Stimulated activated CD4-positive, alpha-beta T cell treated with anti-CD3 and anti-CD28 coated beads, Interleukin-1b, Interleukin-23, amount 100 ng/mL, for 24 hours (primary cell): ENCODE measurements around the gene ASTN2.

Experiments
- DNase-seq, 4 experiments: peaks; one replicate each; pipeline ENCODE4 v3.0.0-alpha.2; 2020; ENCODE audit warnings: low read depth in 4 of 4, low spot score in 1 of 4

ASTN2 gene

GRCh38 chr9:116450378-116451139 is 964.3 kb downstream of the ASTN2 start:
- no peak for DNase-seq

DNA sequence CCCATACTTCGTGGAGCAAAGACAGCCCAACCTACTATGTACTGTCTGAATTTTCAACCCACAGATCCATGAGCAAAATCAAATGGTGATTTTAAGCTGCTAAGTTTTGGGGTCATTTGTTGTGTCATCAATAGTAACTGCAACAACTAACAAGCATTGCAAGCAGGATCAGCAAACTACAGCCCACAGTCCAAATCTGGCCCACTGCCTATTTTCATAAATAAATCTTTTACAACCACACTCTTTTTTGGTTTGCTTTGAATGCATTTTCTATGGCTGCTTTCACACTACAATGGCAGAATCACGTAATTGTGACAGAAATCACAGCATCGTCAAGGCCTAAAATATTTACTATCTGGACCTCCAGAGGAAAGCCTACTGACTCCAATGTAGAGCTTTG is 964.9 kb downstream of the ASTN2 start:
- no peak for DNase-seq

GRCh38 chr9:116448431-116448830 is 966.4 kb downstream of the ASTN2 start:
- DNase-seq: no peak

DNA sequence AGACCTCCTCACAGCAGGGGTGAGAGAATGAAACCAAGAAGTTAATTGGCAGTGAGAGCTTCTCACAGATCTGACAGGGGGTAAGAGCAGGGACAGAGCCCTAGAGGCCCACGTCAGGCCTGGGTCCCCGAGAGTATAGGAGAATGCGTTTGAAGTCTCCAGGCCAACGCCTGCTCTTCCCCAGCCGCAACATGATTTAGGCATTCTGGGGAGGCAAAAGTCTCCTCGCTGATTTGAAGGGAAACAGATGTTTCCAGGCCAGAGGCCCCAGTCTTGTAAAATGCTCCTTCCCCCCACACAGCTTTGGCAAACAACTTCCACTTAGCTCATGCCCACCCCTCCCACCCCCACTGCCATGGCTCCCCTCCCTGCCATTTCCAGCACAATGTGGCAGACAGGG is 966.9 kb downstream of the ASTN2 start:
- DNase-seq: no peak

- DNase-seq: no peak
Observed at GRCh38 chr9:116442528-116442927, 972.3 kb downstream of the ASTN2 start.

DNA sequence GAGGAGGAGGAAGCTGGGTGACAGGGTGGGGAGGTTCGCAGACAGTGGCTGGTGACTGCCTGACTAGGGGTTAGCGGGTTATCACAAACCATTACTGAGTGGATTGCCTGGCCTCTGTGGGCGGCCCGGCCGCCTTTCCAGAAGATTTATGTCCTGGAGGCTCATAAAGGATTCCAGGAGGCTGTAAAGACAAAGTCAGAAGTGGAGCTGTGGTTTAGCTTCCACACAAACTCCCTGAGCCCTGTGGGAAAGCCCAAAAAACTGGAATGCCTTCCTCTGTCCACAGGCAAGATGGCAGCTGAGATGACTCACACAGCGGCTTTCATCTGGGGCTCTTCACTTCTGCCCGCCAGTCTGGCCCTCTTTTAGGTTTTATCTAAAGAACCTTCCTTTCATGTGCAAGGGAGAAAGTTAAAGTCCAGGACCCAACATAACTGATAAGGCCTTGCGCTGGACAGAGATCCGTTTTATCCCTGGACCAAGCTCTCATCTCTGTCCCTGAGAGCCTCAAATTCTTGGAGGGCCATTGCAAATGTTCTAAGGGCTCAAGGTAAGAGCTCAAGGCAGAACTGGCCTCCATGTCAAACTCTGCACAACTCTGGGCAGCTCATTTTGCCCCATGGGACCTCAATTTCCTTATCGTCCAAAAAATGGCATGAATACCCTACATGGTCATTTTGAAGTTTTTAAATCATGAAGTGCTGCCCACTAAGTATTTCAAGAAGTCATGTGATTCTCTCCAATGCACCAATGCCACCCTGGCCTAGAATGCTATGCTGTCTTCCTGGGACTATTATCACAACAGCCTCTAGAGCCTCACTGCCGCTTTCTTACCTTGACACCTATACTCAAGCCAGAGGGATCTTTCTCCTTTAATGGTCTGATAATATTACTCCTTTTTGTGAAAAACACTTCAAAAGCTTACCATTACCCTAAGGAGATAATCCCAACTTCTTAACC is 977.2 kb downstream of the ASTN2 start:
- no peak for DNase-seq

- DNase-seq: no peak
Observed at GRCh38 chr9:116436121-116436520, 978.7 kb downstream of the ASTN2 start.

DNA sequence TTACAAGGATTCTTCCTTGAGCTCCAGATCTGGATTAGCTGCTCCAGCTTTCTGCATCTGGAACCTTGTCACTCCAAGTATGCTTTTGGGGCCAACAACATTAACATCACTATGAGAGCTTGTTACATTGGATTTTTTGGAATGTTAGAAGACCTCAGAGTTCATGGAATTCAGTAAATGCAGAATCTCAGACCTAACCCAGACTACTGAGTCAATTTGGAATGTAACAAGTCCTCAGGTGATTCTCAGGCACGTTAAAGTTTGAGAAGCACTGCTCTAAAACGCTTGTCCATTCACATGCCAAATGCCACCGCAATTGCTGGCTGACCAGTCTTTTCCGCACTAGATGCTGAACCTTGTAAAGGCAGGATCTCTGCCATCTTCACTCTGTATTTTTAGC is 979.2 kb downstream of the ASTN2 start:
- no peak for DNase-seq

DNA sequence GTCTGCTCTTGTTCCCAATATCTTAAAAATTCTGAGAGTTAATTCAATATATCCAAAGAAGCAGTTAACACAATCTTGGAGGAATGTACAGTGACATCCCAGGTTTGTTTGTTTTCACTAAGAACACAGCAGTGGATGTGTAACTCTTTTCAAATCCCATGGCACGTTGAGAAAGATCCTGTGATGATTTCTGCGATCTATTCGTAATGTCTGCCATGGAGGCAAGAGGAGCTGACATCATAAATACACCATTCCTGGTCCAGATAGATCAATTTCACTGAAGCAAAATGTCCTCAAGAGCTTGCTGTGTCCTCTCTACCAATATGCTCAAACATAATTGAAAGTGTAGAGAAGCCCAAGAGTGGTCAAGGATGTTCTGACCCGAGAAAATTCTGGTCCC is 980.5 kb downstream of the ASTN2 start:
- no peak for DNase-seq

DNA sequence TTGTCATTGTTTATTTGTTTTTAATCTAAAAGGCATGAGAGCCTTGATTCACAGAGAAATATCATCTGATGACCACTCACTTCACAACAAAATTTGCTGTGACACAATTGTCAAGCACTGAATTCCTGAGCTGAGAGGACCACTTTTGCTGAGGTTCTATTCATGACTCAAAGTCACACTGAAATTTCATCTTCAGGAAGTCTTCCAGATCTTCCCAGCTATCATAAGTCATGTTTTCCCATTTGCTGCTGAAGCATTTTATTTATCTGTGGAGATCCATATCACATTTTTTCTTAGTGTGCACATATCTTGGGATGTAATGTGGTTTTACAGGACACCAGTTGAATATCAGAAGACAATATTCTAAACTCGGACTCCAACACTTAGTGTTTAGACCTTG is 982.8 kb downstream of the ASTN2 start:
- DNase-seq: no peak

GRCh38 chr9:116430849-116431248 is 984.0 kb downstream of the ASTN2 start:
- no peak for DNase-seq

DNA sequence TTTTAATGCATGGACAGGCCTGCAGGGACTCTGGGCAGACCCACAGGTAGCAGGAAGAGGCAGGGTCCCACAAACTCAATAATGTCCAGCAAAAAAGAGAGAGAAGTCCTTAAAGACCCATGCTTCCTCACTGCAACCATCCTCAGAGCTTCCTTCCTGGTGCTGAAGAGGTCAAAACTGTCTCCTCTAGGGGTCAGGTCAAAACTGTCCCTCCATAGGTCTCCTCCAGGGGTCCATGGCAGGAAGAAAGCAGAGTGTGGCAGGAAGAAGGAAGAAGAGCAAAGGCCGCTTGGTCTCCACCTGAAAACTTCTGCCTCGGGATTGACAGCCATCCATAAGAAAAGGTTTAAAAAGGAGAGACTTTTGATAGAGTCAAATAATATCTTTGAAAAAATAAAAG is 989.6 kb downstream of the ASTN2 start:
- DNase-seq: no peak

GRCh38 chr9:116423149-116423548 is 991.7 kb downstream of the ASTN2 start:
- no peak for DNase-seq

GRCh38 chr9:116422119-116422979 is 992.5 kb downstream of the ASTN2 start:
- no peak for DNase-seq

- DNase-seq: no peak
Observed at GRCh38 chr9:116420993-116421538, 993.8 kb downstream of the ASTN2 start.

GRCh38 chr9:116419181-116419580 is 995.7 kb downstream of the ASTN2 start:
- DNase-seq: no peak

DNA sequence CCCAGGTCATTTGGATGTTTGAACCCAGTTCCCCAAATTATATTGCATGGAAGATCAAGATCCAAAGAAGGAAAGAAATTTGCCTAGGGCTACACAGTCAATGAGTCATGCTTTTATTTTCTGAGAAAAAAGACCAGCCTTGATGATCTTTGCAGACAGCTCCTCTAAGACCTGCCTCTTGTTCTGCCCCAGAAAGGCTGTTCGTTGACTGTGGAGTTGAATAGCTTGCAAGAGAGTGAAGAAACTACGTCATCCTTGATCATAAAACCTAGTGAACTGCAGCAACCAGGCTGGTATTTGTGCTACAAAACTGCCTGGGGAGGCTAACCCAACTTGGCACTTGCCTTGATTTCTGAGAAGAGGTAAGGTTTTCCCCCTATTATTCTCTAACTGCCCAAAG is 997.4 kb downstream of the ASTN2 start:
- DNase-seq: no peak

- DNase-seq: no peak
Observed at GRCh38 chr9:116416421-116416820, 998.4 kb downstream of the ASTN2 start.

- no peak for DNase-seq
Observed at GRCh38 chr9:116414374-116414773, 1000.5 kb downstream of the ASTN2 start.

GRCh38 chr9:116411506-116411905 is 1003.4 kb downstream of the ASTN2 start:
- no peak for DNase-seq

GRCh38 chr9:116409638-116410037 is 1005.2 kb downstream of the ASTN2 start:
- DNase-seq: no peak
